Liver (tissue), 9 donors: ENCODE results near the gene PARP4. TPM values are rescaled to one million over a fixed set of nuclear protein-coding genes. Genes with fewer than 3 reads are reported as not detected.

Experiments used
- DNase-seq: peaks from one replicate; pipeline ENCODE4 v3.0.0-alpha.2; 2017; ENCODE audit warnings: low spot score
- H3K27ac ChIP-seq, 2 donors: one replicate each; pipeline ENCODE4 v1.7.0; 2013; ENCODE audit warnings: inconsistent platforms in 2 of 2, low read length in 2 of 2, control low read depth in 1 of 2, low read depth in 1 of 2, mild to moderate bottlenecking in 1 of 2
- H3K27me3 ChIP-seq, 4 donors: one replicate each; pipeline versions ENCODE4 v1.6.1 to v1.7.0; 2013; ENCODE audit warnings: low read length in 3 of 4, inconsistent platforms in 1 of 4, mild to moderate bottlenecking in 1 of 4, moderate library complexity in 1 of 4; ENCODE audit not compliant: control insufficient read depth in 4 of 4, insufficient read depth in 4 of 4
- H3K36me3 ChIP-seq, 4 donors: one replicate each; pipeline versions ENCODE4 v1.6.1 to v1.7.0; 2013; ENCODE audit warnings: low read length in 3 of 4, mild to moderate bottlenecking in 3 of 4, low read depth in 1 of 4, moderate library complexity in 1 of 4; ENCODE audit not compliant: control insufficient read depth in 4 of 4, insufficient read depth in 3 of 4
- H3K4me1 ChIP-seq, 4 donors: one replicate each; pipeline versions ENCODE4 v1.6.1 to v1.7.0; 2013; ENCODE audit warnings: low read length in 3 of 4, mild to moderate bottlenecking in 3 of 4, moderate library complexity in 1 of 4; ENCODE audit not compliant: control insufficient read depth in 4 of 4, insufficient read depth in 4 of 4
- H3K4me3 ChIP-seq, 3 donors: one replicate each; pipeline versions ENCODE4 v1.6.1 to v1.7.0; 2013; ENCODE audit warnings: low read length in 3 of 3, control low read depth in 1 of 3, low read depth in 1 of 3, mild to moderate bottlenecking in 1 of 3
- H3K9ac ChIP-seq, 2 donors: one replicate each; pipeline ENCODE4 v1.7.0; 2013; ENCODE audit warnings: low read length in 2 of 2, mild to moderate bottlenecking in 2 of 2, moderate library complexity in 2 of 2, control low read depth in 1 of 2, low read depth in 1 of 2
- H3K9me3 ChIP-seq, 4 donors: one replicate each; pipeline versions ENCODE4 v1.6.1 to v1.7.0; 2013; ENCODE audit warnings: low read length in 3 of 4; ENCODE audit not compliant: control insufficient read depth in 4 of 4
- ATF3 ChIP-seq: IDR thresholded peaks from 2 replicates; pipeline ENCODE4 v1.6.1; 2016; ENCODE audit warnings: antibody characterized with exemption
- EGR1 ChIP-seq, 2 donors: IDR thresholded peaks; 2 replicates each; pipeline ENCODE4 v1.6.1; 2016 to 2018; ENCODE audit warnings: antibody characterized with exemption in 2 of 2, low read depth in 2 of 2
- FOXA1 ChIP-seq: IDR thresholded peaks from 2 replicates; pipeline ENCODE4 v1.6.1; 2016; ENCODE audit warnings: antibody characterized with exemption
- FOXA2 ChIP-seq: IDR thresholded peaks from 2 replicates; pipeline ENCODE4 v1.6.1; 2016; ENCODE audit warnings: antibody characterized with exemption
- GABPA ChIP-seq, 2 donors: IDR thresholded peaks in 1 of 2; conservative IDR thresholded peaks in 1 of 2; 2 replicates each; pipeline ENCODE4 v1.6.1; 2016; ENCODE audit warnings: antibody characterized with exemption in 2 of 2, mild to moderate bottlenecking in 1 of 2, moderate library complexity in 1 of 2
- HNF4G ChIP-seq: IDR thresholded peaks from 2 replicates; pipeline ENCODE4 v1.6.1; 2016; ENCODE audit warnings: antibody characterized with exemption
- JUND ChIP-seq, 2 donors: IDR thresholded peaks; 2 replicates each; pipeline ENCODE4 v1.6.1; 2016; ENCODE audit warnings: antibody characterized with exemption in 2 of 2
- RAD21 ChIP-seq, 2 donors: IDR thresholded peaks; 2 replicates each; pipeline ENCODE4 v1.6.1; 2016; ENCODE audit warnings: antibody characterized with exemption in 2 of 2, mild to moderate bottlenecking in 2 of 2
- REST ChIP-seq: IDR thresholded peaks from 2 replicates; pipeline ENCODE4 v1.6.1; 2016; ENCODE audit warnings: antibody characterized with exemption, mild to moderate bottlenecking
- RXRA ChIP-seq, 2 donors: IDR thresholded peaks; 2 replicates each; pipeline ENCODE4 v1.6.1; 2017 to 2018; ENCODE audit warnings: antibody characterized with exemption in 2 of 2, mild to moderate bottlenecking in 1 of 2
- SP1 ChIP-seq: IDR thresholded peaks from 2 replicates; pipeline ENCODE4 v1.6.1; 2018; ENCODE audit warnings: antibody characterized with exemption, mild to moderate bottlenecking
- YY1 ChIP-seq: IDR thresholded peaks from 2 replicates; pipeline ENCODE4 v1.6.1; 2016; ENCODE audit warnings: antibody characterized with exemption, mild to moderate bottlenecking
- ZBTB33 ChIP-seq: IDR thresholded peaks from 2 replicates; pipeline ENCODE4 v1.6.1; 2016; ENCODE audit warnings: antibody characterized with exemption
- WGBS: extraction: QIAGEN DNeasy Blood & Tissue Kit; methylation state at CpG from one replicate; pipeline ENCODE4 v1.1.7; 2013; 5-methylcytosine and 5-hydroxymethylcytosine counted together
- polyA plus RNA-seq, 2 donors: library from polyadenylated mRNA; stranded (reverse) in 1 of 2; unstranded in 1 of 2; fragments of 200-250 nt in 1 of 2; fragments of >200 nt in 1 of 2; fragmentation: Nextera tagmentation in 1 of 2; extraction: Ambion mirVana in 1 of 2; gene quantifications; one replicate each; pipeline versions ENCODE4 v1.2.1 to v1.2.3, GENCODE V29; 2013 to 2015
- total RNA-seq, 2 donors: library from RNA; depleted of rRNA; stranded (reverse); fragments of >200 nt; gene quantifications; one replicate each; pipeline ENCODE4 v1.2.3, GENCODE V29; 2014
- donor health status: healthy.
- donor health status: healthy.
- donor health status: healthy.
- donor health status: healthy.
- donor health status: healthy.

PARP4 gene
- total and polyA plus RNA-seq, 4 donors = 10.7 to 29.3 (median 17.7) TPM

- no peaks in the 10 kb centered on the region for H3K9me3 ChIP-seq
- WGBS = 97% methylated on average over 2 of the region's 2 CpGs
- DNase-seq = no peak
- no peak overlapping the region for H3K9ac ChIP-seq
- H3K4me1 ChIP-seq = peaks cover 0 to 3% (median 0%) of the 10 kb centered on the region in 4 donors
- H3K27me3 ChIP-seq = no peaks in the 10 kb centered on the region
- no peak overlapping the region for H3K27ac ChIP-seq
- TF ChIP-seq JUND (IDR thresholded peaks at IDR 0.05) (no peak), HNF4G (no peak), EGR1 (IDR thresholded peaks at IDR 0.05; ENCODE audit: low read depth in 2 of 2) (no peak), RAD21 (IDR thresholded peaks at IDR 0.05) (no peak), ZBTB33 (no peak), ATF3 (no peak), SP1 (no peak)
- H3K36me3 ChIP-seq = peaks cover 3 to 35% (median 19%) of the 10 kb centered on the region in 4 donors
- no peak overlapping the region for H3K4me3 ChIP-seq
Observed at GRCh38 chr13:24463078-24463477, 49.5 kb downstream of the PARP4 start.

- H3K9me3 ChIP-seq = no peaks in the 10 kb centered on the region
- no peak overlapping the region for H3K27ac ChIP-seq
- TF ChIP-seq HNF4G (no peak), RAD21 (IDR thresholded peaks at IDR 0.05) (no peak), FOXA1 (no peak), JUND (IDR thresholded peaks at IDR 0.05) (no peak), REST (no peak), RXRA (IDR thresholded peaks at IDR 0.05) (no peak), FOXA2 (no peak), YY1 (no peak), GABPA (IDR thresholded peaks at IDR 0.05 in 1 of 2, conservative IDR thresholded peaks at IDR 0.05 in 1 of 2) (no peak)
- no peak overlapping the region for H3K4me3 ChIP-seq
- no peaks in the 10 kb centered on the region for H3K27me3 ChIP-seq
- H3K9ac ChIP-seq = no peak overlapping the region
- WGBS = 80% methylated on average over 6 of the region's 6 CpGs
- no peak for DNase-seq
- peaks cover 0 to 3% (median 0%) of the 10 kb centered on the region in 4 donors for H3K4me1 ChIP-seq
- peaks cover 9 to 35% (median 16%) of the 10 kb centered on the region in 4 donors for H3K36me3 ChIP-seq
Observed at GRCh38 chr13:24460256-24460655, 52.3 kb downstream of the PARP4 start.

- peaks cover 0 to 3% (median 0%) of the 10 kb centered on the region in 4 donors for H3K4me1 ChIP-seq
- no peaks in the 10 kb centered on the region for H3K27me3 ChIP-seq
- no peak for TF ChIP-seq ATF3
- peaks cover 9 to 40% (median 21%) of the 10 kb centered on the region in 4 donors for H3K36me3 ChIP-seq
- H3K4me3 ChIP-seq = no peak overlapping the region
- no peak for DNase-seq
- H3K9me3 ChIP-seq = no peaks in the 10 kb centered on the region
- H3K27ac ChIP-seq = peak overlapping the region in 1 of 2 donors; percentile 37
- WGBS = 91% methylated on average over 3 of the region's 3 CpGs
- no peak overlapping the region for H3K9ac ChIP-seq
Observed at GRCh38 chr13:24459726-24460125, 52.9 kb downstream of the PARP4 start.
